ENCODE measurements around the gene CNR2.

DNA sequence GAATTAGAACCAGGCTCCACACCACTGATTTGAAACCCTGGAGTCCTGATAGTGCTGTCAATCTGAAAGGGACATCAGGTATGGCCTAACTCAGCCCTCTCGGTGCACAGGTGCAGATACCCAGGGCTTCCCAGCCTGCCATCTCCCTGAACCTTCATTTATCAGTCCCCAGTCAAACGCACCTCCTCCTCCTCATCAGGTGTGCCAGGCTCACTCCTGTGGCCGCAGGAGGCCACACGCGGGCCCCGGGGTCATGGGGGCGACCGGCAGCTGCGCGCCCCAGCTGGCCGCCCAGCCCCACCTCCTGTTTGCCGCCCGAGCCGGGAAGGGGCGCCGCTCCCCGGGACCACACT is 45.6 kb downstream of the CNR2 start:
- no peak for TF ChIP-seq CTCF (IDR thresholded peaks at IDR 0.05)
- TF ChIP-seq POLR2A (IDR thresholded peaks at IDR 0.05), result no peak
- no peak for TF ChIP-seq EP300 (IDR thresholded peaks at IDR 0.05)
